Peyer's patch (tissue), 4 donors: Measurements from ENCODE around the gene TAF12.

Source experiments
- POLR2A ChIP-seq, 2 donors: fragments of 450-650 bp; IDR thresholded peaks; one replicate each; pipeline ENCODE4 v1.5.1; 2017; ENCODE audit warnings: antibody characterized with exemption in 2 of 2, mild to moderate bottlenecking in 2 of 2, moderate library complexity in 2 of 2
- TF ChIP-seq, protein P1 (sequence below), 6 experiments: fragments of 450-650 bp in 4 of 6; fragments of 200-600 bp in 2 of 6; sonication (generic) in 1 of 6; IDR thresholded peaks; one replicate each; pipeline ENCODE4 v1.5.1; 2017 to 2019; ENCODE audit warnings: antibody characterized with exemption in 6 of 6, mild to moderate bottlenecking in 3 of 6, moderate library complexity in 1 of 6

- TF ChIP-seq, protein P1, sequence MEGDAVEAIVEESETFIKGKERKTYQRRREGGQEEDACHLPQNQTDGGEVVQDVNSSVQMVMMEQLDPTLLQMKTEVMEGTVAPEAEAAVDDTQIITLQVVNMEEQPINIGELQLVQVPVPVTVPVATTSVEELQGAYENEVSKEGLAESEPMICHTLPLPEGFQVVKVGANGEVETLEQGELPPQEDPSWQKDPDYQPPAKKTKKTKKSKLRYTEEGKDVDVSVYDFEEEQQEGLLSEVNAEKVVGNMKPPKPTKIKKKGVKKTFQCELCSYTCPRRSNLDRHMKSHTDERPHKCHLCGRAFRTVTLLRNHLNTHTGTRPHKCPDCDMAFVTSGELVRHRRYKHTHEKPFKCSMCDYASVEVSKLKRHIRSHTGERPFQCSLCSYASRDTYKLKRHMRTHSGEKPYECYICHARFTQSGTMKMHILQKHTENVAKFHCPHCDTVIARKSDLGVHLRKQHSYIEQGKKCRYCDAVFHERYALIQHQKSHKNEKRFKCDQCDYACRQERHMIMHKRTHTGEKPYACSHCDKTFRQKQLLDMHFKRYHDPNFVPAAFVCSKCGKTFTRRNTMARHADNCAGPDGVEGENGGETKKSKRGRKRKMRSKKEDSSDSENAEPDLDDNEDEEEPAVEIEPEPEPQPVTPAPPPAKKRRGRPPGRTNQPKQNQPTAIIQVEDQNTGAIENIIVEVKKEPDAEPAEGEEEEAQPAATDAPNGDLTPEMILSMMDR (IDR thresholded peaks at IDR 0.05): peak in 4 of 6 experiments; percentile 22 to 41 (median 30)
- peak; percentile 94 to 97 for TF ChIP-seq POLR2A (IDR thresholded peaks at IDR 0.05)
Measured at GRCh38 chr1:28581531-28582247, 61.2 kb downstream of the TAF12 start.
